Superior temporal gyrus (tissue), 1 donor: ENCODE measurements around the gene OMA1.

Source experiments
- DNase-seq: peaks from one replicate; pipeline ENCODE4 v3.0.0-alpha.2; 2016; ENCODE audit errors: extremely low spot score

Gene OMA1

DNA sequence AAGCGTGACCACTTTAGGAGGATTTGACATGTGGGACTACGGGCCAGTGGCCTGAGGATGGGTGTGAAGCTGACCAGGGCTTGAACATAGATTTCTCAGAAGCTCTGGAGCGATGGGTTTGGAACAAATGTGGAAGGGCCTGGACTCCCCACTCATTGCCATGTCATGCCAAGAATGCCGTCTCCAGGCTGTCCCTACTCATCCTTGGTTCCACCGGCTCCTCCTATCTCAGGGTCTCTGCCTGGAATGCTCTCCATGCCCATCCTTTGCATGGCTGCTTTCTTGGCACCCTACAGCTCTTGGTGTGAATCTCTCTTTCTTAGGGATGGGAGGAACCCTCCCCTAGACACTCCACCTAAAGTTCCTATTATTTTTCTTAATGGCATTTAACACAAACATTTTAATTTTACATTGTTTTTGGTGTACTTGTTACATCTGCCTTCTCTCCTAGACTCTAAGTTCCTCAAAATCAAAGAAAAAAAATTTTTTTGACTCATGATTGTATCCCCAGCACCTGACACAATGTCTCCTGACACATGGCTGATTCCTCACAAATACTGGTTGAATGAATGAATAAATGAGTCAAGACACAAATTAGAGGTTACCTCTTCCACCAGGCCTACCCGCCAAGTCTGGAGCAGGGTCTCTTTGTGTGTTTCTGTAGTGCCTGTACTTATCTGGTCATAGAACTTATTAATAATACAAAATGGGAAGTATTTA is 114.5 kb downstream of the OMA1 start:
- DNase-seq: no peak
